Measurements from ENCODE around the gene LRRC52. TPM values are rescaled to one million over a fixed set of nuclear protein-coding genes. Genes with fewer than 3 reads are reported as not detected.

LRRC52 gene
- total and polyA plus RNA-seq, 2 of the 8 experiments (the other 6 are each of a cell fraction or from before 2014, with no cell fraction given) = 0.05 TPM; not detected in 1

- no peak overlapping the region for H4K5ac ChIP-seq (ENCODE audit: insufficient read length, low read depth, low read length)
- DNase-seq (ENCODE audit: low read depth in 1 of 2, low spot score in 2 of 2) = no peak
- no peak overlapping the region for H3K18ac ChIP-seq (ENCODE audit: extremely low read depth, low read length)
- H3K23me2 ChIP-seq (ENCODE audit: low read depth, low read length) = no peaks in the 10 kb centered on the region
- no peak overlapping the region for H2BK5ac ChIP-seq (ENCODE audit: low read depth, low read length)
- WGBS, 2 experiments (ENCODE audit: extremely low coverage in 1 of 2, insufficient coverage in 1 of 2, insufficient read length in 1 of 2, insufficient replicate concordance in 2 of 2, low coverage in 1 of 2, low lambda C conversion rate in 2 of 2, missing lambda C conversion rate in 1 of 2) = 92% methylated on average over 4 of the region's 4 CpGs; no CpG with 5 or more reads in 1 of the 2 experiments
- H4K91ac ChIP-seq (replicated peaks; ENCODE audit: insufficient read length, low read length) = no peak overlapping the region
- no peak overlapping the region for H3K4me3 ChIP-seq (ENCODE audit: extremely low read depth in 1 of 4, insufficient read depth in 2 of 4, low read depth in 3 of 4, low read length in 4 of 4)
- no peak overlapping the region for H2BK12ac ChIP-seq (ENCODE audit: low read depth, low read length)
- POLR2A ChIA-PET (ENCODE audit: partially characterized antibody) = no interaction called here
- H3K79me2 ChIP-seq (ENCODE audit: control insufficient read depth in 1 of 2, insufficient read depth in 2 of 2, low read length in 2 of 2) = no peaks in the 10 kb centered on the region
- H3K27me3 ChIP-seq (replicated peaks in 1 of 4; ENCODE audit: control insufficient read depth in 3 of 4, extremely low read depth in 1 of 4, insufficient read depth in 3 of 4, low read length in 3 of 4) = no peaks in the 10 kb centered on the region
- H4K8ac ChIP-seq (ENCODE audit: extremely low read depth, insufficient read depth, low read length) = no peak overlapping the region
- FAIRE-seq = no peak
- H2BK15ac ChIP-seq (ENCODE audit: low read length) = no peak overlapping the region
- H2AK5ac ChIP-seq (ENCODE audit: low read depth, low read length) = no peak overlapping the region
- no peak overlapping the region for H3K4ac ChIP-seq (replicated peaks; ENCODE audit: insufficient read length, low read depth, low read length)
- H3K4me1 ChIP-seq (replicated peaks in 1 of 4; ENCODE audit: control insufficient read depth in 3 of 4, insufficient read depth in 4 of 4, low read length in 3 of 4) = no peaks in the 10 kb centered on the region
- no peak overlapping the region for H3K23ac ChIP-seq (ENCODE audit: insufficient read length)
- no peak overlapping the region for H2BK120ac ChIP-seq (replicated peaks; ENCODE audit: low read depth, low read length)
- no peak overlapping the region for H3K27ac ChIP-seq (ENCODE audit: low read depth, low read length)
- H3K9ac ChIP-seq (replicated peaks in 1 of 4; ENCODE audit: extremely low read depth in 1 of 4, low read depth in 3 of 4, low read length in 3 of 4) = no peak overlapping the region
- H2BK20ac ChIP-seq (ENCODE audit: low read length) = no peak overlapping the region
- no peak overlapping the region for H3K4me2 ChIP-seq (ENCODE audit: insufficient read depth in 1 of 2, low read depth in 2 of 2, low read length in 2 of 2)
- CTCF ChIA-PET (ENCODE audit: partially characterized antibody) = no interaction called here
- no peak overlapping the region for H3K14ac ChIP-seq (ENCODE audit: insufficient read length)
- no peaks in the 10 kb centered on the region for H3K79me1 ChIP-seq (ENCODE audit: low read depth, low read length)
- TF ChIP-seq CEBPB (IDR thresholded peaks at IDR 0.05; ENCODE audit: low read depth, low read length) (no peak; the same call in 1 of the 2 replicates), TCF12 (IDR thresholded peaks at IDR 0.05; ENCODE audit: low read depth, low read length) (no peak), RBBP5 (IDR thresholded peaks at IDR 0.05; ENCODE audit: borderline replicate concordance, low read depth, low read length) (no peak), EGR1 (IDR thresholded peaks at IDR 0.05; ENCODE audit: borderline replicate concordance, low read depth, low read length) (no peak), PHF8 (conservative IDR thresholded peaks at IDR 0.05; ENCODE audit: low read depth, low read length) (no peak), TBP (IDR thresholded peaks at IDR 0.05; ENCODE audit: low read depth, low read length) (no peak), SAP30 (IDR thresholded peaks at IDR 0.05; ENCODE audit: insufficient read depth, insufficient replicate concordance, low read length) (no peak), JUND (IDR thresholded peaks at IDR 0.05; ENCODE audit: low read length) (no peak), HDAC6 (IDR thresholded peaks at IDR 0.05; ENCODE audit: low read depth, low read length) (no peak), GTF2F1 (IDR thresholded peaks at IDR 0.05; ENCODE audit: borderline replicate concordance, low read depth, low read length) (no peak), SP4 (IDR thresholded peaks at IDR 0.05; ENCODE audit: low read length) (no peak)
- H4K20me1 ChIP-seq (replicated peaks in 1 of 2; ENCODE audit: control insufficient read depth in 1 of 2, insufficient read depth in 2 of 2, low read length in 2 of 2) = no peaks in the 10 kb centered on the region
- no peaks in the 10 kb centered on the region for H3K36me3 ChIP-seq (ENCODE audit: control insufficient read depth in 2 of 4, insufficient read depth in 4 of 4, low read length in 3 of 4)
- H3K56ac ChIP-seq (replicated peaks; ENCODE audit: insufficient read length, low read depth, low read length) = no peak overlapping the region
- H3K9me3 ChIP-seq (ENCODE audit: insufficient read depth in 2 of 2, low read depth in 1 of 2, low read length in 1 of 2) = no peaks in the 10 kb centered on the region
- no peak overlapping the region for H2AFZ ChIP-seq (ENCODE audit: low read length)
Observed at GRCh38 chr1:165520646-165521045, 23.2 kb upstream of the LRRC52 start.
